ENCODE results near the gene TOR1AIP1.
"Not testable (repeated sequence)": the region's sequence is repeated elsewhere in the genome, so short reads cannot be mapped to it uniquely, and the experiment has no call there.

TOR1AIP1 gene

GRCh38 chr1:179939941-179940340 is 57.9 kb downstream of the TOR1AIP1 start:
- no peak for DNase-seq (ENCODE audit: low read depth)

- DNase-seq (ENCODE audit: low read depth), result no peak
These were observed 59.4 kb downstream of the TOR1AIP1 start for GRCh38 chr1:179941454-179941853.

- no peak for DNase-seq (ENCODE audit: low read depth)
These were observed 68.6 kb downstream of the TOR1AIP1 start for GRCh38 chr1:179950651-179951050.

GRCh38 chr1:179951383-179952144 is 69.5 kb downstream of the TOR1AIP1 start:
- DNase-seq (ENCODE audit: low read depth), result no peak

DNA sequence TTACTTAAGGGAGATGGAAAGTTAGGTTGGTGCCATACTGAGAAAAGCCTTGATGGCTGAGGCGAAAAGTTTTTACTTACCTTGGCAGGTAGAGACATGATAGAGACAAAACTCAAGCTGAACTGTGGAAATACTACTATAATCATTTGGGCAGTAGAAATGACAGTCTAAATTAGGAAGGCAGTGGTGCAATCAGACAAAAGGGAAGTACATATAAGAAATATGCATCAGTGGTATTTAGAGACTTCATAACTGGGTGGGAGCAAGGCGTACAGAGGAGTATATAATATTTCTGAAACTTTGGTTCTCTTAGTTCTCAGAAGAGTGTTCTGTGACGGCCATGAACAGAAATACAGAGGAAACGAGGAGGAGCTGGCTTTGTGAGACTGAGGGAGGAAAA is 70.1 kb downstream of the TOR1AIP1 start:
- DNase-seq (ENCODE audit: low read depth), result no peak

GRCh38 chr1:179953974-179954492 is 71.9 kb downstream of the TOR1AIP1 start:
- DNase-seq (ENCODE audit: low read depth), result peak; percentile 18

GRCh38 chr1:179954493-179955286 is 72.6 kb downstream of the TOR1AIP1 start, which contains the start of gene CEP350:
CEP350 (plus strand) TSS chr1:179954810; CDS start chr1:179986182, 31,372 bp downstream.
- DNase-seq (ENCODE audit: low read depth), result peak; percentile 99

GRCh38 chr1:179955287-179955680 is 73.2 kb downstream of the TOR1AIP1 start:
- no peak for DNase-seq (ENCODE audit: low read depth)

GRCh38 chr1:179955731-179956130 is 73.6 kb downstream of the TOR1AIP1 start:
- DNase-seq (ENCODE audit: low read depth), result no peak

DNA sequence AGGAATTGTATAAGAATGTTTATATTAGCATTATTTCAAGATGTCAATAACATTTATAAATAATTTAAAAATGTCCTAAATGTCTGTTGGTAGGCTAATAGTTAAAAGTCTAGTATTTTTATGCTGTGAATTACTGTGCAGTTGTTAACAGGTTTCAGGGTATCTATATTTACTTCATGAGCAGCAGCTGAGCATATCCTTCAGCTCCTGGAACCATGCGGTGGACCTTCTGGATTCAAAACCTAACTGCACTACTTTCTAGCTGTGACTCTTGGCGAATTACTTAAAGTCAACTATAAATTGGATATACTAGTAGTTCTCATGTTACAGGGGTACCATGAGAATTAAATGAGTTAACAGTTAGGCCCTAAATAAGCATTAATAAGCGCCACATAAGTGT is 76.3 kb downstream of the TOR1AIP1 start:
- DNase-seq (ENCODE audit: low read depth), result no peak

GRCh38 chr1:179962168-179962567 is 80.1 kb downstream of the TOR1AIP1 start:
- DNase-seq (ENCODE audit: low read depth), result not testable (repeated sequence)

DNA sequence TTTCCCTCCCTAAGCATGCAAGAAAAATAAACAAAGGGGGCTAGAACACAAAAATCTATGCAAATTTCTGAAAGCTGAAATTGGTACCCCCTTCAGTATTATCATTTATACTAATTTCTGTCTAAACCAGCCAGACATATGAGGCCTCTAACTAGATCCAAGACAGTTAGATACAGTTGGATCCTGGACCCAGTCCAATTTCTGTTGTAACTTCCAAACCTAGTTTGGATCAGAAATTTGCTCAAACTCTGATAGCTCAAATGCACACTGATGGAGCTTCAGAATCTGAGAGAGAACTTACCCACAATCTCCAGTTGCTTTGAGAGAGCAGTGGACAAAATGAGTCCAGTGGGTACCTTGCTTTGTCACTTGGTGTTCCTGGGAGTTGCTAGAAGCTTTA is 84.5 kb downstream of the TOR1AIP1 start:
- DNase-seq (ENCODE audit: low read depth), result no peak

GRCh38 chr1:179968284-179968993 is 86.4 kb downstream of the TOR1AIP1 start:
- no peak for DNase-seq (ENCODE audit: low read depth)

DNA sequence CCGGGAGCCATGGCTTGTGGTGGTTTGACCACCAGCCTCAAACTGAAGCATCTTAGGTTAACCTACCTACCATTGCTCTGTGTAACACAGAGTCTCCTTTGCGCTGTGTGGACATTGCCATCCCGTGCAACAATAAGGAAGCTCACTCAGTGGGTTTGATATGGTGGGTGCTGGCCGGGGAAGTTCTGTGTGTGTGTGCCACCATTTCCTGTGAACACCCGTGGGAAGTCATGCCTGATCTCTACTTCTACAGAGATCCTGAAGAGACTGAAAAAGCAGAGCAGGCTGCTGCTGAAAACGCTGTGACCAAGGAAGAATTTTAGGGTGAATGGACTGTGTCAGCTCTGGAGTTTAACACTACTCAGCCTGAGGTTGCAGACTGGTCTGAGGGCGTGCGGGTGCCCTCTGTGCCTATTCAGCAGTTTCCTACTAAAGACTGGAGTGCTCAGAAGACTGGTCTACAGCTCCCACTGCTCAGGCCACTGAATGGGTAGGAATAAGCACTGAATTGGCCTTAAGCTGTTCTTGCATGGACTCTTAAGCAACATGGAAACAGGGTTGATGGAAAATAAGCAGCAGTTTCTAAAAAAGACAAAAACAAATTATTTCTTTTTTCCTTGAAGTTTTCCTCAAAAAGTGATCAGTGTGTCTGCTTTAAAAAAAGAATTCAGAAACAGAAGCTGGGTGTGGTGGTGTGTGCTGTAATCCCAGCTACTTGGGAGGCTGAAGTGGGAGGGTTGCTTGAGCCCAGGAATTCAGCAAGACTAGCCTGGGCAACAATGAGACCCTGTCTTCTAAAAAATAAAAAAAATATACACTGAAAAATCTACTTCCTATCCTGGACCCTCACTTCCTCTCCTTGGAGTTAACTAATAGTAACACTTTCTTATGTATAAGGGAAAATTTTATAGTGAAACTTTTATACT is 87.2 kb downstream of the TOR1AIP1 start:
- no peak for DNase-seq (ENCODE audit: low read depth)

Measured in fibroblast of the conjunctiva (primary cell).